IMR-90 (cell line): ENCODE results near the gene SHISA6.

Experiments used
- BHLHE40 ChIP-seq: fragments of 150-350 bp; IDR thresholded peaks from 2 replicates; pipeline ENCODE4 v1.6.1; 2016; ENCODE audit warnings: mild to moderate bottlenecking, low read depth, low read length
- CEBPB ChIP-seq: IDR thresholded peaks from 2 replicates; pipeline ENCODE4 v1.6.1; 2012; ENCODE audit warnings: low read depth, low read length, improper control_type of control experiment
- ELK1 ChIP-seq: fragments of 150-350 bp; IDR thresholded peaks from 2 replicates; pipeline ENCODE4 v1.6.1; 2016; ENCODE audit warnings: low read depth, mild to moderate bottlenecking, low read length, moderate library complexity, borderline replicate concordance
- MXI1 ChIP-seq: IDR thresholded peaks from 2 replicates; pipeline ENCODE4 v1.6.1; 2012; ENCODE audit warnings: low read depth, mild to moderate bottlenecking, low read length, moderate library complexity, borderline replicate concordance
- POLR2A ChIP-seq: IDR thresholded peaks from 2 replicates; pipeline ENCODE4 v1.6.1; 2012; ENCODE audit warnings: mild to moderate bottlenecking, low read depth, low read length
- RCOR1 ChIP-seq: IDR thresholded peaks from 2 replicates; pipeline ENCODE4 v1.6.1; 2012; ENCODE audit warnings: mild to moderate bottlenecking, low read length, improper control_type of control experiment; ENCODE audit not compliant: insufficient replicate concordance
- USF2 ChIP-seq: fragments of 150-350 bp; IDR thresholded peaks from 2 replicates; pipeline ENCODE4 v1.6.1; 2017; ENCODE audit warnings: mild to moderate bottlenecking, antibody characterized with exemption, low read length, low read depth
- TF ChIP-seq, protein P1 (sequence below): conservative IDR thresholded peaks from 2 replicates; pipeline ENCODE4 v1.5.1; 2012; ENCODE audit warnings: mild to moderate bottlenecking, low read depth, low read length, improper control_type of control experiment

- TF ChIP-seq, protein P1, sequence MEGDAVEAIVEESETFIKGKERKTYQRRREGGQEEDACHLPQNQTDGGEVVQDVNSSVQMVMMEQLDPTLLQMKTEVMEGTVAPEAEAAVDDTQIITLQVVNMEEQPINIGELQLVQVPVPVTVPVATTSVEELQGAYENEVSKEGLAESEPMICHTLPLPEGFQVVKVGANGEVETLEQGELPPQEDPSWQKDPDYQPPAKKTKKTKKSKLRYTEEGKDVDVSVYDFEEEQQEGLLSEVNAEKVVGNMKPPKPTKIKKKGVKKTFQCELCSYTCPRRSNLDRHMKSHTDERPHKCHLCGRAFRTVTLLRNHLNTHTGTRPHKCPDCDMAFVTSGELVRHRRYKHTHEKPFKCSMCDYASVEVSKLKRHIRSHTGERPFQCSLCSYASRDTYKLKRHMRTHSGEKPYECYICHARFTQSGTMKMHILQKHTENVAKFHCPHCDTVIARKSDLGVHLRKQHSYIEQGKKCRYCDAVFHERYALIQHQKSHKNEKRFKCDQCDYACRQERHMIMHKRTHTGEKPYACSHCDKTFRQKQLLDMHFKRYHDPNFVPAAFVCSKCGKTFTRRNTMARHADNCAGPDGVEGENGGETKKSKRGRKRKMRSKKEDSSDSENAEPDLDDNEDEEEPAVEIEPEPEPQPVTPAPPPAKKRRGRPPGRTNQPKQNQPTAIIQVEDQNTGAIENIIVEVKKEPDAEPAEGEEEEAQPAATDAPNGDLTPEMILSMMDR: no peak
- no peak for TF ChIP-seq ELK1
- no peak for TF ChIP-seq POLR2A
- no peak for TF ChIP-seq CEBPB
- no peak for TF ChIP-seq RCOR1
- no peak for TF ChIP-seq BHLHE40
- TF ChIP-seq MXI1: no peak
- TF ChIP-seq USF2: no peak
These were observed 83.9 kb downstream of the SHISA6 start for GRCh38 chr17:11324846-11325420.
